ENCODE measurements around the gene PCGF5. TPM values are rescaled to one million over a fixed set of nuclear protein-coding genes. Genes with fewer than 3 reads are reported as not detected.
A peak's percentile ranks its signal among the peaks of the same experiment; 100 is the strongest.

Gene PCGF5
- total and polyA plus RNA-seq, 10 of the 15 experiments (the other 5 are each of a cell fraction or from before 2014, with no cell fraction given) = 33.2 to 79.7 (median 50.7) TPM

- Histone ChIP-seq H3K4me3 (no peak overlapping the region), H3K9ac (ENCODE audit: control insufficient read depth, insufficient read depth, low read length) (no peak overlapping the region), H3K27me3 (replicated peaks in 1 of 2; ENCODE audit: control insufficient read depth in 2 of 2, insufficient read depth in 2 of 2, low read length in 1 of 2) (no peaks in the 10 kb centered on the region), H3K9me3 (replicated peaks; ENCODE audit: control insufficient read depth, insufficient read depth, low read length) (no peaks in the 10 kb centered on the region; the same call in 2 of the 3 replicates), H2AFZ (ENCODE audit: control insufficient read depth, low read depth, low read length) (no peak overlapping the region), H4K20me1 (ENCODE audit: control insufficient read depth, insufficient read depth) (no peaks in the 10 kb centered on the region), H3K27ac (ENCODE audit: control insufficient read depth, insufficient read depth) (peak overlapping the region; percentile 43), H3K4me2 (ENCODE audit: control insufficient read depth, insufficient read depth) (peak overlapping the region; percentile 76), H3K36me3 (ENCODE audit: control insufficient read depth in 2 of 2, insufficient read depth in 2 of 2, low read length in 1 of 2) (no peaks in the 10 kb centered on the region), H3K79me2 (ENCODE audit: control insufficient read depth, insufficient read depth, low read length) (peaks cover 25% of the 10 kb centered on the region), H3K4me1 (ENCODE audit: control insufficient read depth, insufficient read depth, low read length) (peaks cover 21% of the 10 kb centered on the region; the same call in 1 of the 2 replicates)
- DNase-seq (ENCODE audit: low read depth, low spot score) = no peak
- SMC1A ChIA-PET (ENCODE audit: uncharacterized antibody, unreplicated experiment) = interaction anchor here (0.7 to 2.0 kb wide), 10 partner anchors 10 to 279 kb away, joined by 3 to 15 read pairs (median 4); no protein-coding TSS in a partner anchor
- WGBS (ENCODE audit: insufficient coverage, insufficient replicate concordance, low lambda C conversion rate, missing lambda C conversion rate) = 50% methylated on average over 2 of the region's 2 CpGs
- POLR2A ChIA-PET = interaction anchor here (1.4 kb wide), 1 partner anchor 10 kb away, joined by 7 read pairs; no protein-coding TSS in a partner anchor
- ATAC-seq = peak; percentile 93
- peak; percentile 41 for FAIRE-seq
- TF ChIP-seq JUNB (IDR thresholded peaks at IDR 0.05) (peak; percentile 40; the same call in 1 of the 2 replicates), E4F1 (IDR thresholded peaks at IDR 0.05; ENCODE audit: borderline replicate concordance, partially characterized antibody) (no peak), ZNF207 (IDR thresholded peaks at IDR 0.05; ENCODE audit: borderline replicate concordance) (no peak), ZZZ3 (IDR thresholded peaks at IDR 0.05; ENCODE audit: control insufficient read depth, insufficient read length, low read depth) (no peak), RUNX3 (IDR thresholded peaks at IDR 0.05; ENCODE audit: low read length) (peak; percentile 55; the same call in 1 of the 2 replicates), ZNF24 (IDR thresholded peaks at IDR 0.05) (peak; percentile 49; the same call in 1 of the 2 replicates)
- TF ChIP-seq, protein P1, sequence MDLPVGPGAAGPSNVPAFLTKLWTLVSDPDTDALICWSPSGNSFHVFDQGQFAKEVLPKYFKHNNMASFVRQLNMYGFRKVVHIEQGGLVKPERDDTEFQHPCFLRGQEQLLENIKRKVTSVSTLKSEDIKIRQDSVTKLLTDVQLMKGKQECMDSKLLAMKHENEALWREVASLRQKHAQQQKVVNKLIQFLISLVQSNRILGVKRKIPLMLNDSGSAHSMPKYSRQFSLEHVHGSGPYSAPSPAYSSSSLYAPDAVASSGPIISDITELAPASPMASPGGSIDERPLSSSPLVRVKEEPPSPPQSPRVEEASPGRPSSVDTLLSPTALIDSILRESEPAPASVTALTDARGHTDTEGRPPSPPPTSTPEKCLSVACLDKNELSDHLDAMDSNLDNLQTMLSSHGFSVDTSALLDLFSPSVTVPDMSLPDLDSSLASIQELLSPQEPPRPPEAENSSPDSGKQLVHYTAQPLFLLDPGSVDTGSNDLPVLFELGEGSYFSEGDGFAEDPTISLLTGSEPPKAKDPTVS (IDR thresholded peaks at IDR 0.05; ENCODE audit: low read depth, low read length) = 0 out of 2 replicates have a peak, but pooled peaks have one; percentile 74
- in situ Hi-C loops (cut with MboI) = no loop called here
- CTCF ChIA-PET = interaction anchor here (1.0 to 2.2 kb wide), 6 partner anchors 10 to 60 kb away, joined by 3 to 7 read pairs (median 4); no protein-coding TSS in a partner anchor
- no TSS peak for BruUV-seq (replicated peaks)
- RAD21 ChIA-PET (ENCODE audit: unreplicated experiment) = interaction anchor here (0.8 to 3.0 kb wide), 3 partner anchors 10 to 185 kb away, joined by 3 to 12 read pairs (median 6); no protein-coding TSS in a partner anchor
- intact Hi-C loops (cut with micrococcal nuclease; ENCODE audit: unreplicated experiment) = no loop called here
These were observed 29.4 kb upstream of the PCGF5 start for GRCh38 chr10:91190876-91191583.

Measured in GM12878 (cell line).